Erythroblast (primary cell): ENCODE measurements around the gene TAS1R2.

Experiments
- GATA1 ChIP-seq: IDR thresholded peaks from 2 replicates; pipeline ENCODE4 v1.6.1; 2011; ENCODE audit warnings: low read depth, mild to moderate bottlenecking, control low read depth, low read length, moderate library complexity
- POLR2A ChIP-seq: IDR thresholded peaks from 2 replicates; pipeline ENCODE4 v1.6.1; 2011; ENCODE audit warnings: mild to moderate bottlenecking, low read length

DNA sequence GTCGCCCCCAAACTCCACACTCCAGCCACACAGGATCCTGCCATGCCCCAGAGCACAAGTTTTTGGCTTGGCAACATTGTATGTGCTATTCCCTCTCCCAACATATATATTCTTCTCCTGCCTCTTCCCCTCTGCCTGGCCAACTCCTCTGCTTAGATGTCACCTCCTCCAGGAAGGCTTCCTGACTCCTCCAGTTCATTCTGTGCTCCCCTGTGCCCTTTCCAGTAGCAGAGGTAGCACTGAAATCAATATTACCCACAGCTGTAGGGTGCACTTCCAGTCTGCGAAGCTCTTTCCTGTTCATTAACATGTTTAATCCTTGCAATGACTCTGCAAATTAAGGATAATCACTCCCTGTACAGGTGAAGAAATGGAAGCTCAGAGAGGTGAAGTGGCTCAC, 21.7 kb upstream of the TAS1R2 start:
- no peak for TF ChIP-seq POLR2A
- TF ChIP-seq GATA1 = no peak
